Thymus (tissue), 11 donors: ENCODE data around the gene MARCHF3. TPM values are rescaled to one million over a fixed set of nuclear protein-coding genes. Genes with fewer than 3 reads are reported as not detected.

Experiments
- DNase-seq, 9 donors: peaks; one replicate each; pipeline ENCODE4 v3.0.0-alpha.2; 2013; ENCODE audit warnings: low spot score in 9 of 9, low read depth in 6 of 9, missing footprints in 1 of 9
- H3K27ac ChIP-seq, 2 donors: one replicate each; pipeline ENCODE4 v1.5.1; 2013; ENCODE audit warnings: control low read depth in 1 of 2, low read depth in 1 of 2, low read length in 1 of 2, mild to moderate bottlenecking in 1 of 2, moderate library complexity in 1 of 2
- H3K27me3 ChIP-seq, 2 donors: one replicate each; pipeline ENCODE4 v1.5.1; 2013; ENCODE audit warnings: low read length in 1 of 2; ENCODE audit not compliant: control insufficient read depth in 2 of 2, insufficient read depth in 1 of 2
- H3K36me3 ChIP-seq, 2 donors: one replicate each; pipeline ENCODE4 v1.5.1; 2013; ENCODE audit warnings: low read length in 1 of 2, mild to moderate bottlenecking in 1 of 2, moderate library complexity in 1 of 2; ENCODE audit not compliant: control insufficient read depth in 2 of 2, insufficient read depth in 2 of 2
- H3K4me1 ChIP-seq, 2 donors: one replicate each; pipeline ENCODE4 v1.5.1; 2013; ENCODE audit warnings: low read length in 2 of 2; ENCODE audit not compliant: control insufficient read depth in 2 of 2, insufficient read depth in 2 of 2
- H3K4me3 ChIP-seq, 2 donors: one replicate each; pipeline ENCODE4 v1.5.1; 2013; ENCODE audit warnings: low read length in 2 of 2, control low read depth in 1 of 2, mild to moderate bottlenecking in 1 of 2
- H3K9me3 ChIP-seq, 2 donors: one replicate each; pipeline ENCODE4 v1.5.1; 2013; ENCODE audit warnings: low read length in 1 of 2, mild to moderate bottlenecking in 1 of 2; ENCODE audit not compliant: control insufficient read depth in 2 of 2, insufficient read depth in 1 of 2
- whole genome bisulfite sequencing: extraction: QIAGEN DNeasy Blood & Tissue Kit; methylation state at CpG from one replicate; pipeline ENCODE4 v1.1.7; 2013; 5-methylcytosine and 5-hydroxymethylcytosine counted together
- polyA plus RNA-seq: library from polyadenylated mRNA; stranded (reverse); fragments of 200-250 nt; gene quantifications from one replicate; pipeline ENCODE4 v1.2.3, GENCODE V29; 2013
- total RNA-seq: library from RNA; stranded (reverse); fragments of 120-200 nt; gene quantifications from one replicate; pipeline ENCODE4 v1.2.4, GENCODE V29; 2013
- donor health status: healthy.

Gene MARCHF3
- total and polyA plus RNA-seq, 2 donors: 5.0 to 5.1 TPM

- H3K4me1 ChIP-seq: peaks cover 0 to 2% of the 10 kb centered on the region in 2 donors
- no peak for DNase-seq
- H3K27me3 ChIP-seq: no peaks in the 10 kb centered on the region
- H3K9me3 ChIP-seq: no peaks in the 10 kb centered on the region
- no peak overlapping the region for H3K27ac ChIP-seq
- no peak overlapping the region for H3K4me3 ChIP-seq
- 89% methylated on average over 2 of the region's 2 CpGs for WGBS
- H3K36me3 ChIP-seq: no peaks in the 10 kb centered on the region
Observed at GRCh38 chr5:127068493-127069214, 38.3 kb upstream of the MARCHF3 start.

- Histone ChIP-seq H3K9me3 (no peaks in the 10 kb centered on the region), H3K27me3 (no peaks in the 10 kb centered on the region), H3K27ac (no peak overlapping the region), H3K36me3 (no peaks in the 10 kb centered on the region), H3K4me3 (no peak overlapping the region), H3K4me1 (no peaks in the 10 kb centered on the region)
- DNase-seq: no peak
Observed at GRCh38 chr5:127066721-127067120, 36.4 kb upstream of the MARCHF3 start.

GRCh38 chr5:127064253-127064840, 34.0 kb upstream of the MARCHF3 start:
- H3K36me3 ChIP-seq: no peaks in the 10 kb centered on the region
- no peaks in the 10 kb centered on the region for H3K4me1 ChIP-seq
- H3K27ac ChIP-seq: no peak overlapping the region
- no peak overlapping the region for H3K4me3 ChIP-seq
- DNase-seq: no peak
- no peaks in the 10 kb centered on the region for H3K9me3 ChIP-seq
- WGBS: 97% methylated on average over 4 of the region's 4 CpGs
- no peaks in the 10 kb centered on the region for H3K27me3 ChIP-seq

DNA sequence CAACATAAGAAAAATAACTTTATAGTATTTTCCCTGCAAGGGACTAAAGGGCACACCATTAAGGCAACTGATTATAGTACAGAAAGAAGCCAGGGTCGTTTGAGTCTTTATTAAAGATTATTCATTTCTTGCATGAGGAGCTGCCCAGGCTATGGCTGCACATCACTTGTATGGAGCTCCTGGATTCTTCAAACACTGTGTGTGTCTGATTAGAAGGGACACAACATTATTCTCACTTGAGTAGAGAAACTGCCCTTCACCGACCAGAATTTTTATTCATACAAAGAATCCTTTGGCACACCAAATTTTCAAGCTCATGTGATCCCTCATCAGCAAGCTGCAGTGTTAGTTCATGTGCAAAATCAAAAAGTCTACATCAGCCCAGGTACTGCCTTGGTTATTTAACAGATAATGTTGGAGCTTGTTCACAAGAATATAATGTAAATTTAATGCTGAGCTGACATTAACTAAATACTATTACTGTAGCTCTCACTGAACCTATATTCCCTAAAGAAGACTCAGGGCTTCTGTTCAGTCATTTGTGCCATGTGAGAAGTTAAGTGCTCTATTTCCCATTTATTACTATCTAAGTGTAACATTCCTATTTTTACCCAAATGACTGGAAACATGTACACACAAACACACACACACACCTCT, 33.0 kb upstream of the MARCHF3 start:
- H3K27ac ChIP-seq: no peak overlapping the region
- H3K4me1 ChIP-seq: no peaks in the 10 kb centered on the region
- 94% methylated on average over 2 of the region's 2 CpGs for WGBS
- H3K9me3 ChIP-seq: no peaks in the 10 kb centered on the region
- no peaks in the 10 kb centered on the region for H3K36me3 ChIP-seq
- H3K4me3 ChIP-seq: no peak overlapping the region
- DNase-seq: no peak
- no peaks in the 10 kb centered on the region for H3K27me3 ChIP-seq

GRCh38 chr5:127061956-127062355, 31.6 kb upstream of the MARCHF3 start:
- H3K4me1 ChIP-seq: no peaks in the 10 kb centered on the region
- 100% methylated on average over 1 of the region's 1 CpG for WGBS

GRCh38 chr5:127061537-127061936, 31.2 kb upstream of the MARCHF3 start:
- 95% methylated on average over 1 of the region's 1 CpG for WGBS
- no peak overlapping the region for H3K27ac ChIP-seq
- H3K4me3 ChIP-seq: no peak overlapping the region
- H3K27me3 ChIP-seq: no peaks in the 10 kb centered on the region
- H3K36me3 ChIP-seq: peaks cover 0 to 3% of the 10 kb centered on the region in 2 donors
- no peak for DNase-seq
- H3K9me3 ChIP-seq: no peaks in the 10 kb centered on the region
- H3K4me1 ChIP-seq: no peaks in the 10 kb centered on the region

More at GRCh38 chr5:127061956-127062355, 31.6 kb upstream of the MARCHF3 start:
- Histone ChIP-seq H3K4me3 (no peak overlapping the region), H3K9me3 (no peaks in the 10 kb centered on the region), H3K27ac (no peak overlapping the region), H3K36me3 (peaks cover 0 to 3% of the 10 kb centered on the region in 2 donors), H3K27me3 (no peaks in the 10 kb centered on the region)
- no peak for DNase-seq

- no peak for DNase-seq
- no peak overlapping the region for H3K4me3 ChIP-seq
- no peak overlapping the region for H3K27ac ChIP-seq
- H3K36me3 ChIP-seq: peaks cover 0 to 3% of the 10 kb centered on the region in 2 donors
- no peaks in the 10 kb centered on the region for H3K4me1 ChIP-seq
- no peaks in the 10 kb centered on the region for H3K9me3 ChIP-seq
- no peaks in the 10 kb centered on the region for H3K27me3 ChIP-seq
- 77% methylated on average over 1 of the region's 1 CpG for whole genome bisulfite sequencing
Observed at GRCh38 chr5:127060470-127060985, 30.2 kb upstream of the MARCHF3 start.

GRCh38 chr5:127056896-127057295, 26.5 kb upstream of the MARCHF3 start:
- Histone ChIP-seq H3K27me3 (no peaks in the 10 kb centered on the region), H3K36me3 (peaks cover 0 to 3% of the 10 kb centered on the region in 2 donors), H3K9me3 (no peaks in the 10 kb centered on the region), H3K4me1 (peaks cover 3 to 6% of the 10 kb centered on the region in 2 donors), H3K27ac (no peak overlapping the region), H3K4me3 (no peak overlapping the region)
- WGBS: 95% methylated on average over 2 of the region's 2 CpGs
- no peak for DNase-seq
